HEK293T (cell line): ENCODE data around the gene FUT7.

Source experiments
- CTCF ChIA-PET: fragments of 350-600 bp; formaldehyde crosslinking; extraction: SDS; loops from one replicate; lab custom pipeline; 2021; ENCODE audit warnings: antibody characterized with exemption, inconsistent platforms; lab: Yijun Ruan, JAX
- POLR2A ChIA-PET: fragments of 350-600 bp; formaldehyde crosslinking; extraction: SDS; loops from one replicate; lab custom pipeline; 2020; ENCODE audit warnings: antibody characterized with exemption, inconsistent platforms; lab: Yijun Ruan, JAX
- DNase-seq: peaks from one replicate; pipeline ENCODE4 v3.0.0; 2012; ENCODE audit warnings: mixed read lengths; ENCODE audit errors: extremely low spot score
- ARNT ChIP-seq: fragments of 450-650 bp; IDR thresholded peaks from 2 replicates; pipeline ENCODE4 v1.6.1; 2017; ENCODE audit warnings: mild to moderate bottlenecking
- BHLHE40 ChIP-seq: fragments of 450-650 bp; IDR thresholded peaks from 2 replicates; pipeline ENCODE4 v1.6.1; 2016; ENCODE audit warnings: mild to moderate bottlenecking, moderate library complexity, borderline replicate concordance
- CTBP1 ChIP-seq: fragments of 450-650 bp; IDR thresholded peaks from 2 replicates; pipeline ENCODE4 v1.6.1; 2016; ENCODE audit warnings: borderline replicate concordance
- ELF4 ChIP-seq: fragments of 450-650 bp; IDR thresholded peaks from 2 replicates; pipeline ENCODE4 v1.6.1; 2017; ENCODE audit warnings: antibody characterized with exemption
- FOXA1 ChIP-seq: fragments of 450-650 bp; IDR thresholded peaks from 2 replicates; pipeline ENCODE4 v1.6.1; 2016; ENCODE audit warnings: mild to moderate bottlenecking
- FOXK2 ChIP-seq: fragments of 450-650 bp; IDR thresholded peaks from 2 replicates; pipeline ENCODE4 v1.6.1; 2016; ENCODE audit warnings: mild to moderate bottlenecking
- FOXM1 ChIP-seq: fragments of 450-650 bp; IDR thresholded peaks from 2 replicates; pipeline ENCODE4 v1.6.1; 2017; ENCODE audit warnings: mild to moderate bottlenecking, borderline replicate concordance
- HDGF ChIP-seq: fragments of 450-650 bp; IDR thresholded peaks from 2 replicates; pipeline ENCODE4 v1.6.1; 2017; ENCODE audit warnings: antibody characterized with exemption, borderline replicate concordance
- L3MBTL2 ChIP-seq: fragments of 450-650 bp; conservative IDR thresholded peaks from 2 replicates; pipeline ENCODE4 v1.6.1; 2016; ENCODE audit warnings: mild to moderate bottlenecking
- LEF1 ChIP-seq: fragments of 450-650 bp; IDR thresholded peaks from 2 replicates; pipeline ENCODE4 v1.6.1; 2017; ENCODE audit warnings: mild to moderate bottlenecking, borderline replicate concordance
- NFRKB ChIP-seq: fragments of 450-650 bp; IDR thresholded peaks from 2 replicates; pipeline ENCODE4 v1.6.1; 2016; ENCODE audit warnings: mild to moderate bottlenecking, moderate library complexity
- SP1 ChIP-seq: fragments of 450-650 bp; IDR thresholded peaks from 2 replicates; pipeline ENCODE4 v1.6.1; 2017
- SUZ12 ChIP-seq: fragments of 450-650 bp; IDR thresholded peaks from 2 replicates; pipeline ENCODE4 v1.6.1; 2016; ENCODE audit warnings: mild to moderate bottlenecking
- TARDBP ChIP-seq: fragments of 450-650 bp; IDR thresholded peaks from 2 replicates; pipeline ENCODE4 v1.6.1; 2016
- ZNF384 ChIP-seq: fragments of 450-650 bp; IDR thresholded peaks from 2 replicates; pipeline ENCODE4 v1.6.1; 2016
- TF ChIP-seq, protein P1 (sequence below): fragments of 450-650 bp; IDR thresholded peaks from 2 replicates; pipeline ENCODE4 v1.6.1; 2016

FUT7 gene

DNA sequence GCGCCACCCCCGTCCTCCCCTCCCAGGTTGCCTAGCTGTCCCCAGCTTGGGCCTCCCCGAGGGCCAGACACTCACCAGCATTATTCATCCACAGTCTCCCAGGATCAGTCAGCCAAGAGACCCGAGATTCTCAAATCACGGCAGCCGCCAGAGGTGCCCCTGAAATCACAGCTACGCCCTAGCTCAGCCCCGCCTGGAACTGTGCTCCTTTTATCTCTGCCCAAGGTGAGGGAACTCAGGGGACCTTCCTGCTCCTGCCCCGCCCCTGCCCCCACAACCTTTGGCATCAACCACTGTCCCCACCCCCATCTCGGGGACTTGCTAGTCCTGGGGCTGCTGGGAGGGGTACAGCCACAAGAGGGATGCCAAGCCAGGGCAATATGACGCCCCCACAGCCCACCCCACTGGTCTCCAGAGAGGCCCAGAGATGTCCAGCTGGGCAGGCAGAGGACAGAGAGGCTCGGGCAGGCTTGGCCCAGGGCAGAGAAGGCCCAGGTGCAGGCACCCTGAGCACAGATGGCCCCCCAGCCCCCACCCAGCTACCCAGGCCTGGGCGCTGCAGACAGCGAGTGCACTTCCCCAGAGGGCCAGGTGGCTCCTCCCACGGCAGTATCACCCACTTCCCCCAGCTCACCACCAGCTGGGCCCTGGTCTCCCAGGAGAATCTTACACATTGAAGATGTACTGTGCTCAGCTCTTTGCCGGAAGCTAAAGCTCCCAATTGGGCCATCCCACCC is at the start of gene FUT7:
TSS of gene FUT7 (minus strand) at position 185 of the 737 bp plus-strand sequence. CDS start at position 88, 97 bp downstream.
- POLR2A ChIA-PET: no interaction called here
- no peak for DNase-seq
- TF ChIP-seq ZNF384: no peak
- CTCF ChIA-PET: no interaction called here

DNA sequence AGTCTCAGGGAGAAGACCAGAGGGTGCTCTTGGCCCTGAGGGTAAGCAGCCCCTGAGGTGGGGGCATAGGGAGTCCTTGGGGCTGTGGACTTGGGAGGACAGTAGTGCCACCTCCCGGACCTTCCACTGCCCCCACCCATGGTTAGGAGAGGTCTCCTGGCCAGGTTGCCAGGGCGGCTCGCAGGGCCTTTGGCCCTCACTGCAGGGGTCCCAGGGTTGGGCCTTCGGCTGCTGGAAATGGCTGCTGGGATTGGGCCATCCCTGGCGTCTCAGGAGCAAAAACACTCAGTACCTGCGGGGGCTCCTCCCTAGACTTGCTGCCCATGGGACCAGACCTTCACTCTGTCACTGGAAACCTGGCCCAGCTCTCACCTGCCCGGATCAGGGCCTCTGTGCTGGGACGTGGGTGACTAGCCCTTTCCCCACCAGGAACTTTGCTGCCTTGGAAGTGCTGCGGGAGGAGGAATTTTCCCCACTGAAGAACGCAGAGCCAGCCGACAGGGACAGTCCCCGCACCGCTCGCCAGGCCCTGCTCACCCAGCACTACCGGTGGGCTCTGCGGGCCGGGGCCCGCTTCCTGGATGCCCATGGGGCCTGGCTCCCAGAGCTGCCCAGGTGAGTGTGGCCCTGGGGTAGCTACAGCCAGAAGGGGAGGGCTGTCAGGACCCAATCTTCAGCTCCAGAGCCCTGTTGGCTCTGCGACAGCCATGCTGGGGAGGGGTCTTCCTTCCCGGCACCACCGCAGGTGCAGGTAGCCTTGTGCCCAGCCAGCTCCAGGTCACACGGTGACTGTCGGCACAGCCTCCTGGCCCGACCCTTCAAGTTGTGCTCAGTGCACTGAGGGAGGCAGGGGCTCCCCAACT is 48.6 kb upstream of the FUT7 start:
- CTCF ChIA-PET: interaction anchor here (0.7 to 1.8 kb wide), 2 partner anchors 13 to 219 kb away, joined by 4 to 5 read pairs; no protein-coding TSS in a partner anchor
- no peak for DNase-seq
- POLR2A ChIA-PET: no interaction called here
- TF ChIP-seq SP1: no peak
- no peak for TF ChIP-seq SUZ12
- no peak for TF ChIP-seq HDGF
- no peak for TF ChIP-seq BHLHE40
- TF ChIP-seq FOXK2: no peak
- TF ChIP-seq CTBP1: no peak
- no peak for TF ChIP-seq FOXM1
- no peak for TF ChIP-seq FOXA1
- TF ChIP-seq L3MBTL2: no peak
- TF ChIP-seq ARNT: no peak
- TF ChIP-seq NFRKB: no peak
- TF ChIP-seq LEF1: no peak

DNA sequence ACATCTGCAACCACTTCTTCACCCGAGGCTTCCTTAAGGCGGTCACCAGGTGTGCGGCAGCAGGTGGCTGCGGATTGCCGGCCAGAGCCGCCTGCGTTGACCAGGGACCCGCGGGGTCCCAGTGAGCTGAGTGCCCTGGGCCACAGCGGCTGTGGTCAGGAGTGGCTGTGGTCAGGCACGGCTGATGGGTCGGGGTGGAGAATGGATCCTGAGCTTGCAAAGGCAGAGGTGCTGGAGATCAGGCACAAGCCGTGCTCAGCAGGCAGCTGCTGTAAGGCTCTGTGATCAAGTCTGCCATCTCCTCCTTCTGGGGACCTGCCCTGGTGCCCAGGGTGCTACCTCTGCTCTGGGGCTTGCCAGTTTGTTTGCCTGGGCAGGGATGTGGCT is 47.5 kb upstream of the FUT7 start:
- ChIA-PET POLR2A (no interaction called here), CTCF (no interaction called here)
- no peak for DNase-seq
- TF ChIP-seq FOXK2: no peak
- TF ChIP-seq FOXA1: no peak
- no peak for TF ChIP-seq ARNT
- TF ChIP-seq TARDBP: no peak
- TF ChIP-seq NFRKB: no peak
- TF ChIP-seq, protein P1, sequence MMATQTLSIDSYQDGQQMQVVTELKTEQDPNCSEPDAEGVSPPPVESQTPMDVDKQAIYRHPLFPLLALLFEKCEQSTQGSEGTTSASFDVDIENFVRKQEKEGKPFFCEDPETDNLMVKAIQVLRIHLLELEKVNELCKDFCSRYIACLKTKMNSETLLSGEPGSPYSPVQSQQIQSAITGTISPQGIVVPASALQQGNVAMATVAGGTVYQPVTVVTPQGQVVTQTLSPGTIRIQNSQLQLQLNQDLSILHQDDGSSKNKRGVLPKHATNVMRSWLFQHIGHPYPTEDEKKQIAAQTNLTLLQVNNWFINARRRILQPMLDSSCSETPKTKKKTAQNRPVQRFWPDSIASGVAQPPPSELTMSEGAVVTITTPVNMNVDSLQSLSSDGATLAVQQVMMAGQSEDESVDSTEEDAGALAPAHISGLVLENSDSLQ: no peak
- no peak for TF ChIP-seq HDGF
- no peak for TF ChIP-seq ELF4
- no peak for TF ChIP-seq SUZ12
- TF ChIP-seq SP1: no peak
- TF ChIP-seq CTBP1: no peak
- TF ChIP-seq L3MBTL2: no peak
- no peak for TF ChIP-seq FOXM1
- no peak for TF ChIP-seq BHLHE40
- no peak for TF ChIP-seq ZNF384
- no peak for TF ChIP-seq LEF1

GRCh38 chr9:137078701-137079400 is 47.0 kb upstream of the FUT7 start:
- CTCF ChIA-PET: no interaction called here
- TF ChIP-seq ARNT (no peak), FOXM1 (no peak), CTBP1 (no peak), L3MBTL2 (no peak), LEF1 (no peak)
- TF ChIP-seq, protein P1: no peak
- no peak for DNase-seq
- POLR2A ChIA-PET: no interaction called here

DNA sequence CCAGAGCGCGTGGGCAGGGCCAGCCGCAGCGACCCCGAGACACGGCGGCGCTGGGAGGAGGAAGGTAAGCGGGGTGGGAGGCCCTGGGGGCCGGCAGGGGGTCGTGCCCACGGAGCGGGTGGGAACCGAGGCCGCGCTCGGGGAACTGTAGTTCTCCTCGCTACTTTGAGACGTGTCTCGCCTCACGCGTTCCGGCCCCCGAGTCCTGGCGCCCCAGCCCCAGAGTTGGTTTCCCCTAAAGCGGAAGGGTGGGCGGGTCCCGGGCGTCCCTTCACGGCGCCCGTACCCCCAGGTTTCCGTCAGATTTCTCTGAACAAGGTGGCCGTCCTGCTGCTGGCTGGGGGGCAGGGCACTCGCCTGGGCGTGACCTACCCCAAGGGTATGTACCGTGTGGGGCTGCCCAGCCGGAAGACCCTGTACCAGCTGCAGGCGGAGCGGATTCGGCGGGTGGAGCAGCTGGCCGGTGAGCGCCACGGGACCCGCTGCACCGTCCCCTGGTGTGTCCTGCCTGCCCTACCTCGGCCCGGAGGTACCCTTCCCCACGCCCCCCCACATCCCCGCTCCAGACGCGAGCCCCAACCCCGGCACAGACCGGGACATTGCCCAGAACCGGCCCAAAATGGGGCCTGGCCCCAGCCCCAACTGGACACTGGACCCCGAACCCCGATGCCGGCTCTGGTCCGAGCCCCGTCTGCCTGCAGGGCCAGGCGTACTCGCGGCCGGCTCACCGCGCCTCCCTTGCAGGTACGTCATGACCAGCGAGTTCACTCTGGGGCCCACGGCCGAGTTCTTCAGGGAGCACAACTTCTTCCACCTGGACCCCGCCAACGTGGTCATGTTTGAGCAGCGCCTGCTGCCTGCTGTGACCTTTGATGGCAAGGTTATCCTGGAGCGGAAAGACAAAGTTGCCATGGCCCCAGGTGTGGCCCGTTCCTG is 46.1 kb upstream of the FUT7 start:
- DNase-seq: no peak
- ChIA-PET POLR2A (interaction anchor here (2.5 kb wide), 1 partner anchor 8 kb away, joined by 15 read pairs; the partner anchor contains the start of gene MAN1B1), CTCF (interaction anchor here (1.0 to 1.7 kb wide), 2 partner anchors 8 to 10 kb away, joined by 3 to 7 read pairs; no protein-coding TSS in a partner anchor)
- TF ChIP-seq CTBP1 (no peak), FOXM1 (no peak), BHLHE40 (no peak), ELF4 (no peak), LEF1 (no peak), HDGF (no peak), FOXK2 (no peak), ZNF384 (no peak)
